H9 (cell line): Measurements from ENCODE around the gene CPNE5. TPM values are rescaled to one million over a fixed set of nuclear protein-coding genes. Genes with fewer than 3 reads are reported as not detected.

Experiments used
- DNase-seq: peaks from one replicate; pipeline ENCODE4 v3.0.0-alpha.2; 2017
- H2AFZ ChIP-seq: one replicate; pipeline ENCODE4 v1.6.1; 2013; ENCODE audit warnings: mild to moderate bottlenecking, low read length, control low read depth, moderate library complexity
- H2AK5ac ChIP-seq: 2 replicates; pipeline ENCODE4 v1.6.1; 2013; ENCODE audit warnings: low read length, control low read depth, mixed read lengths; ENCODE audit not compliant: insufficient read length
- H2BK120ac ChIP-seq: one replicate; pipeline ENCODE4 v1.6.1; 2013; ENCODE audit warnings: low read depth, mild to moderate bottlenecking, low read length, control low read depth, inconsistent platforms; ENCODE audit not compliant: poor library complexity, severe bottlenecking
- H2BK12ac ChIP-seq: 2 replicates; pipeline ENCODE4 v1.6.1; 2013; ENCODE audit warnings: low read length, control low read depth, mixed read lengths, low read depth; ENCODE audit not compliant: insufficient read length
- H2BK15ac ChIP-seq: 2 replicates; pipeline ENCODE4 v1.6.1; 2013; ENCODE audit warnings: low read depth, low read length, control low read depth
- H2BK20ac ChIP-seq: one replicate; pipeline ENCODE4 v1.6.1; 2013; ENCODE audit warnings: low read depth, mild to moderate bottlenecking, low read length, control low read depth, inconsistent platforms; ENCODE audit not compliant: poor library complexity, severe bottlenecking
- H2BK5ac ChIP-seq: 2 replicates; pipeline ENCODE4 v1.6.1; 2013; ENCODE audit warnings: low read length, control low read depth, mixed read lengths; ENCODE audit not compliant: insufficient read length
- H3K14ac ChIP-seq: 2 replicates; pipeline ENCODE4 v1.6.1; 2013; ENCODE audit warnings: low read length, control low read depth; ENCODE audit not compliant: insufficient read depth
- H3K18ac ChIP-seq: 2 replicates; pipeline ENCODE4 v1.6.1; 2013; ENCODE audit warnings: low read depth, mild to moderate bottlenecking, mixed read lengths, low read length, control low read depth; ENCODE audit not compliant: insufficient read length
- H3K23ac ChIP-seq: 2 replicates; pipeline ENCODE4 v1.6.1; 2013; ENCODE audit warnings: low read length, control low read depth, mixed read lengths, low read depth; ENCODE audit not compliant: insufficient read length
- H3K23me2 ChIP-seq: 2 replicates; pipeline ENCODE4 v1.6.1; 2013; ENCODE audit warnings: low read depth, mild to moderate bottlenecking, mixed read lengths, low read length, control low read depth; ENCODE audit not compliant: insufficient read length, poor library complexity, severe bottlenecking
- H3K27ac ChIP-seq: 2 replicates; pipeline ENCODE4 v1.5.1; 2013; ENCODE audit warnings: low read length, control low read depth, mixed read lengths, low read depth; ENCODE audit not compliant: insufficient read length
- H3K27me3 ChIP-seq: 2 replicates; pipeline ENCODE4 v1.6.1; 2013; ENCODE audit warnings: low read length, control low read depth, inconsistent platforms; ENCODE audit not compliant: insufficient read depth
- H3K4ac ChIP-seq: 2 replicates; pipeline ENCODE4 v1.6.1; 2013; ENCODE audit warnings: low read depth, mild to moderate bottlenecking, control low read depth, inconsistent platforms, low read length, moderate library complexity
- H3K4me1 ChIP-seq: 2 replicates; pipeline ENCODE4 v1.6.1; 2013; ENCODE audit warnings: low read length, control low read depth, inconsistent platforms; ENCODE audit not compliant: insufficient read depth
- H3K4me2 ChIP-seq: 2 replicates; pipeline ENCODE4 v1.6.1; 2013; ENCODE audit warnings: low read length, control low read depth, mixed read lengths; ENCODE audit not compliant: insufficient read length, insufficient read depth
- H3K56ac ChIP-seq: 2 replicates; pipeline ENCODE4 v1.6.1; 2013; ENCODE audit warnings: low read depth, mild to moderate bottlenecking, mixed read lengths, low read length, control low read depth; ENCODE audit not compliant: insufficient read length
- H3K79me1 ChIP-seq: 2 replicates; pipeline ENCODE4 v1.6.1; 2013; ENCODE audit warnings: low read depth, mild to moderate bottlenecking, moderate library complexity, low read length, control low read depth, inconsistent platforms; ENCODE audit not compliant: insufficient read depth, poor library complexity, severe bottlenecking
- H3K79me2 ChIP-seq: 2 replicates; pipeline ENCODE4 v1.6.1; 2013; ENCODE audit warnings: low read length, control low read depth, inconsistent platforms; ENCODE audit not compliant: insufficient read depth
- H3K9ac ChIP-seq: 2 replicates; pipeline ENCODE4 v1.6.1; 2013; ENCODE audit warnings: low read length, control low read depth, mixed read lengths; ENCODE audit not compliant: insufficient read length; ENCODE audit errors: extremely low read depth
- H3K9me3 ChIP-seq: one replicate; pipeline ENCODE4 v1.6.1; 2013; ENCODE audit warnings: low read depth, low read length, inconsistent platforms; ENCODE audit not compliant: control insufficient read depth
- H3T11ph ChIP-seq: one replicate; pipeline ENCODE4 v1.6.1; 2013; ENCODE audit warnings: mild to moderate bottlenecking, low read length, control low read depth, inconsistent platforms
- H4K20me1 ChIP-seq: one replicate; pipeline ENCODE4 v1.6.1; 2013; ENCODE audit not compliant: control insufficient read depth, insufficient read length, insufficient read depth
- H4K5ac ChIP-seq: 2 replicates; pipeline ENCODE4 v1.6.1; 2013; ENCODE audit warnings: low read depth, mild to moderate bottlenecking, mixed read lengths, low read length, control low read depth; ENCODE audit not compliant: insufficient read length
- H4K8ac ChIP-seq: replicated peaks from 2 replicates; pipeline ENCODE4 v1.6.1; 2013; ENCODE audit warnings: low read length, control low read depth, mixed read lengths, low read depth; ENCODE audit not compliant: insufficient read length
- H4K91ac ChIP-seq: 2 replicates; pipeline ENCODE4 v1.6.1; 2013; ENCODE audit warnings: low read depth, mild to moderate bottlenecking, moderate library complexity, mixed read lengths, low read length, control low read depth; ENCODE audit not compliant: insufficient read length
- H3K27ac Mint-ChIP-seq, 3 experiments: 2 replicates in 2 of 3; 3 replicates in 1 of 3; pipeline ENCODE4 v1.8.0; 2020 to 2021; ENCODE audit warnings: mixed read lengths in 3 of 3, mild to moderate bottlenecking in 1 of 3, moderate library complexity in 1 of 3
- H3K27me3 Mint-ChIP-seq: 2 replicates; pipeline ENCODE4 v1.8.0; 2021; ENCODE audit warnings: low read depth, mild to moderate bottlenecking, moderate library complexity, mixed read lengths
- H3K36me3 Mint-ChIP-seq, 3 experiments: 2 replicates in 2 of 3; 3 replicates in 1 of 3; pipeline ENCODE4 v1.8.0; 2020 to 2021; ENCODE audit warnings: low read depth in 3 of 3, mixed read lengths in 3 of 3; ENCODE audit not compliant: insufficient read depth in 1 of 3
- H3K4me1 Mint-ChIP-seq, 2 experiments: 2 replicates each; pipeline ENCODE4 v1.8.0; 2020; ENCODE audit warnings: mixed read lengths in 2 of 2
- H3K4me3 Mint-ChIP-seq, 2 experiments: 2 replicates in 1 of 2; 3 replicates in 1 of 2; pipeline ENCODE4 v1.8.0; 2020 to 2021; ENCODE audit warnings: mild to moderate bottlenecking in 2 of 2, mixed read lengths in 2 of 2, moderate library complexity in 1 of 2
- H3K9me3 Mint-ChIP-seq, 2 experiments: 2 replicates in 1 of 2; 3 replicates in 1 of 2; pipeline ENCODE4 v1.8.0; 2020; ENCODE audit warnings: mild to moderate bottlenecking in 2 of 2, mixed read lengths in 2 of 2, moderate library complexity in 1 of 2
- WGBS: extraction: QIAGEN DNeasy Blood & Tissue Kit; methylation state at CpG from one replicate; pipeline ENCODE4 v1.1.7; 2013; ENCODE audit warnings: missing lambda C conversion rate, low lambda C conversion rate, mixed read lengths; ENCODE audit not compliant: insufficient read length; ENCODE audit errors: extremely low coverage; 5-methylcytosine and 5-hydroxymethylcytosine counted together
- total RNA-seq: library from RNA; stranded (reverse); gene quantifications from 2 replicates; pipeline ENCODE4 v1.2.1, GENCODE V29; 2021
- TF ChIP-seq, protein P1 (sequence below): fragments of 200-600 bp; sonication (generic); conservative IDR thresholded peaks from 3 replicates; pipeline ENCODE4 v1.8.0; 2021; ENCODE audit warnings: antibody characterized with exemption, mild to moderate bottlenecking

Gene CPNE5
- total RNA-seq, 1 experiment from 2014 or later: 0.52 TPM

DNA sequence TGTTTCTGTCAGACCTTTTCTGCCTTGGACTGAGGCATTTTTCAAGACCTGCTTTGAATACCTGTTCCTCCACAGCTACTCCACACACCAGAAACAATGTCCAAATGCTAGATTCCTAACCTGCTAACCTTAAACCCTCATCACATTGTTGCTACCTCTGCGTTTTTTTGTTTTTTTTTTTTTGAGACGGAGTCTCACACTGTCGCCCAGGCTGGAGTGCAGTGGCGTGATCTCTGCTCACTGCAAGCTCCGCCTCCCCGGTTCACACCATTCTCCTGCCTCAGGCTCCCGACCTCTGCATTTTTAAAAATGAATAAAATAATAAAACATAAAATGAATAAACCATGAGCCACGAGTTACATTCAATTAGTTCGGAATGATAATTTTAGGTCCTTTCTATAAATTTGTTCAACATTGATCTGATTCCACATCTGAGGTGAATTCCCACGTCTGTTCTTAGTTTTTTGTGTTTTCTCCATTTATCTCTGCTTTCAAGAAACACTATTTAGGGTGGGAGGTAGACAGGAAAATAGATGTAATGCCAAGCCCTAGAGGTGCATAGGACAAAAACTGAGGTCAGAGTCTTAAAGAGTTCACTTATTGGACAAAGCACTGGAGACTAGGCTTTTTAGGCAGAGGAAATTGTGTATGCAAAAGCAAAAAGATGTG, 47.8 kb upstream of the CPNE5 start:
- H3K79me2 ChIP-seq: no peaks in the 10 kb centered on the region
- H3K27ac Mint-ChIP-seq: no peak overlapping the region
- no peak overlapping the region for H3K27ac ChIP-seq

More for the DNA sequence above, 47.8 kb upstream of the CPNE5 start:
- H2BK120ac ChIP-seq: no peak overlapping the region
- H3K4ac ChIP-seq: no peak overlapping the region
- no peak overlapping the region for H2BK12ac ChIP-seq
- H3K4me1 ChIP-seq: no peaks in the 10 kb centered on the region
- Mint-ChIP-seq H3K9me3 (no peaks in the 10 kb centered on the region), H3K27me3 (peaks cover 1% of the 10 kb centered on the region; the same call in 1 of the 2 replicates), H3K4me1 (peaks cover 13 to 14% of the 10 kb centered on the region in 2 experiments), H3K36me3 (no peaks in the 10 kb centered on the region; a peak in 1 of 7 replicates), H3K4me3 (peak overlapping the region; percentile 87 to 89)
- no peak overlapping the region for H4K91ac ChIP-seq
- DNase-seq: no peak
- H2AFZ ChIP-seq: no peak overlapping the region
- no peak overlapping the region for H2BK15ac ChIP-seq
- no peak overlapping the region for H4K5ac ChIP-seq
- no CpG with 5 or more reads among the region's 10 CpGs for WGBS
- H3K14ac ChIP-seq: no peak overlapping the region
- H3K56ac ChIP-seq: no peak overlapping the region
- TF ChIP-seq, protein P1, sequence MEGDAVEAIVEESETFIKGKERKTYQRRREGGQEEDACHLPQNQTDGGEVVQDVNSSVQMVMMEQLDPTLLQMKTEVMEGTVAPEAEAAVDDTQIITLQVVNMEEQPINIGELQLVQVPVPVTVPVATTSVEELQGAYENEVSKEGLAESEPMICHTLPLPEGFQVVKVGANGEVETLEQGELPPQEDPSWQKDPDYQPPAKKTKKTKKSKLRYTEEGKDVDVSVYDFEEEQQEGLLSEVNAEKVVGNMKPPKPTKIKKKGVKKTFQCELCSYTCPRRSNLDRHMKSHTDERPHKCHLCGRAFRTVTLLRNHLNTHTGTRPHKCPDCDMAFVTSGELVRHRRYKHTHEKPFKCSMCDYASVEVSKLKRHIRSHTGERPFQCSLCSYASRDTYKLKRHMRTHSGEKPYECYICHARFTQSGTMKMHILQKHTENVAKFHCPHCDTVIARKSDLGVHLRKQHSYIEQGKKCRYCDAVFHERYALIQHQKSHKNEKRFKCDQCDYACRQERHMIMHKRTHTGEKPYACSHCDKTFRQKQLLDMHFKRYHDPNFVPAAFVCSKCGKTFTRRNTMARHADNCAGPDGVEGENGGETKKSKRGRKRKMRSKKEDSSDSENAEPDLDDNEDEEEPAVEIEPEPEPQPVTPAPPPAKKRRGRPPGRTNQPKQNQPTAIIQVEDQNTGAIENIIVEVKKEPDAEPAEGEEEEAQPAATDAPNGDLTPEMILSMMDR: no peak
- H2AK5ac ChIP-seq: no peak overlapping the region
- no peak overlapping the region for H3T11ph ChIP-seq
- no peaks in the 10 kb centered on the region for H4K20me1 ChIP-seq
- H3K4me2 ChIP-seq: peak overlapping the region; percentile 90
- H3K23me2 ChIP-seq: no peaks in the 10 kb centered on the region
- H3K9me3 ChIP-seq: no peaks in the 10 kb centered on the region
- H3K27me3 ChIP-seq: no peaks in the 10 kb centered on the region
- H4K8ac ChIP-seq: no peak overlapping the region
- H2BK20ac ChIP-seq: no peak overlapping the region
- no peak overlapping the region for H3K9ac ChIP-seq
- H3K23ac ChIP-seq: no peak overlapping the region
- H3K18ac ChIP-seq: no peak overlapping the region
- H3K79me1 ChIP-seq: no peaks in the 10 kb centered on the region
- no peak overlapping the region for H2BK5ac ChIP-seq
